Measurements from ENCODE around the gene DAGLA.
A peak's percentile ranks its signal among the peaks of the same experiment; 100 is the strongest.

DAGLA gene

GRCh38 chr11:61679893-61680621, at the start of gene DAGLA:
Gene DAGLA, plus strand, starts transcription at chr11:61680391. Its CDS starts 39,765 bp downstream, at chr11:61720156.
- Mint-ChIP-seq H3K27ac (no peak within 1 kb of the TSS), H3K36me3 (ENCODE audit: low read depth) (no peaks in the 10 kb centered on the region), H3K4me1 (ENCODE audit: low read depth) (peaks cover 2% of the 10 kb centered on the region), H3K27me3 (ENCODE audit: low read depth) (peaks cover 23% of the 10 kb centered on the region), H3K9me3 (no peaks in the 10 kb centered on the region), H3K4me3 (peak within 1 kb of the TSS; percentile 67)
- peak; percentile 73 for DNase-seq (ENCODE audit: low spot score)

GRCh38 chr11:61632096-61632495, 48.1 kb upstream of the DAGLA start:
- H3K36me3 Mint-ChIP-seq (ENCODE audit: low read depth) = no peaks in the 10 kb centered on the region
- H3K27ac Mint-ChIP-seq = no peak overlapping the region
- DNase-seq (ENCODE audit: low spot score) = no peak
- no peaks in the 10 kb centered on the region for H3K9me3 Mint-ChIP-seq
- no peak overlapping the region for H3K4me3 Mint-ChIP-seq
- H3K4me1 Mint-ChIP-seq (ENCODE audit: low read depth) = no peaks in the 10 kb centered on the region
- no peaks in the 10 kb centered on the region for H3K27me3 Mint-ChIP-seq (ENCODE audit: low read depth)

GRCh38 chr11:61635304-61635703, 44.9 kb upstream of the DAGLA start:
- no peak overlapping the region for H3K4me3 Mint-ChIP-seq
- no peaks in the 10 kb centered on the region for H3K36me3 Mint-ChIP-seq (ENCODE audit: low read depth)
- H3K9me3 Mint-ChIP-seq = no peaks in the 10 kb centered on the region
- H3K4me1 Mint-ChIP-seq (ENCODE audit: low read depth) = no peaks in the 10 kb centered on the region
- no peak overlapping the region for H3K27ac Mint-ChIP-seq
- DNase-seq (ENCODE audit: low spot score) = no peak
- H3K27me3 Mint-ChIP-seq (ENCODE audit: low read depth) = no peaks in the 10 kb centered on the region

GRCh38 chr11:61635787-61636186, 44.4 kb upstream of the DAGLA start:
- Mint-ChIP-seq H3K27me3 (ENCODE audit: low read depth) (no peaks in the 10 kb centered on the region), H3K36me3 (ENCODE audit: low read depth) (no peaks in the 10 kb centered on the region), H3K4me3 (no peak overlapping the region), H3K9me3 (no peaks in the 10 kb centered on the region), H3K27ac (no peak overlapping the region), H3K4me1 (ENCODE audit: low read depth) (no peaks in the 10 kb centered on the region)
- DNase-seq (ENCODE audit: low spot score) = no peak

GRCh38 chr11:61636676-61637075, 43.5 kb upstream of the DAGLA start:
- H3K36me3 Mint-ChIP-seq (ENCODE audit: low read depth) = no peaks in the 10 kb centered on the region
- H3K27ac Mint-ChIP-seq = no peak overlapping the region
- no peaks in the 10 kb centered on the region for H3K4me1 Mint-ChIP-seq (ENCODE audit: low read depth)
- no peaks in the 10 kb centered on the region for H3K27me3 Mint-ChIP-seq (ENCODE audit: low read depth)
- H3K4me3 Mint-ChIP-seq = no peak overlapping the region
- no peaks in the 10 kb centered on the region for H3K9me3 Mint-ChIP-seq
- DNase-seq (ENCODE audit: low spot score) = no peak

GRCh38 chr11:61637277-61637676, 42.9 kb upstream of the DAGLA start:
- H3K4me1 Mint-ChIP-seq (ENCODE audit: low read depth) = no peaks in the 10 kb centered on the region
- H3K36me3 Mint-ChIP-seq (ENCODE audit: low read depth) = no peaks in the 10 kb centered on the region
- H3K27me3 Mint-ChIP-seq (ENCODE audit: low read depth) = no peaks in the 10 kb centered on the region
- H3K4me3 Mint-ChIP-seq = no peak overlapping the region
- H3K9me3 Mint-ChIP-seq = no peaks in the 10 kb centered on the region
- H3K27ac Mint-ChIP-seq = no peak overlapping the region
- DNase-seq (ENCODE audit: low spot score) = no peak

- Mint-ChIP-seq H3K4me3 (no peak overlapping the region), H3K27me3 (ENCODE audit: low read depth) (no peaks in the 10 kb centered on the region), H3K27ac (no peak overlapping the region), H3K36me3 (ENCODE audit: low read depth) (no peaks in the 10 kb centered on the region), H3K4me1 (ENCODE audit: low read depth) (no peaks in the 10 kb centered on the region), H3K9me3 (no peaks in the 10 kb centered on the region)
- no peak for DNase-seq (ENCODE audit: low spot score)
Measured at GRCh38 chr11:61639816-61640443, 40.3 kb upstream of the DAGLA start.

- Mint-ChIP-seq H3K27ac (no peak overlapping the region), H3K9me3 (no peaks in the 10 kb centered on the region), H3K4me3 (no peak overlapping the region), H3K36me3 (ENCODE audit: low read depth) (no peaks in the 10 kb centered on the region), H3K4me1 (ENCODE audit: low read depth) (no peaks in the 10 kb centered on the region), H3K27me3 (ENCODE audit: low read depth) (no peaks in the 10 kb centered on the region)
- DNase-seq (ENCODE audit: low spot score) = no peak
Measured at GRCh38 chr11:61642162-61642561, 38.0 kb upstream of the DAGLA start.

GRCh38 chr11:61645179-61645868, 34.9 kb upstream of the DAGLA start:
- no peak overlapping the region for H3K4me3 Mint-ChIP-seq
- no peak overlapping the region for H3K27ac Mint-ChIP-seq
- H3K36me3 Mint-ChIP-seq (ENCODE audit: low read depth) = no peaks in the 10 kb centered on the region
- no peaks in the 10 kb centered on the region for H3K4me1 Mint-ChIP-seq (ENCODE audit: low read depth)
- no peaks in the 10 kb centered on the region for H3K9me3 Mint-ChIP-seq
- no peaks in the 10 kb centered on the region for H3K27me3 Mint-ChIP-seq (ENCODE audit: low read depth)
- no peak for DNase-seq (ENCODE audit: low spot score)

- Mint-ChIP-seq H3K27ac (no peak overlapping the region), H3K4me1 (ENCODE audit: low read depth) (no peaks in the 10 kb centered on the region), H3K36me3 (ENCODE audit: low read depth) (no peaks in the 10 kb centered on the region), H3K27me3 (ENCODE audit: low read depth) (no peaks in the 10 kb centered on the region), H3K4me3 (no peak overlapping the region), H3K9me3 (no peaks in the 10 kb centered on the region)
- no peak for DNase-seq (ENCODE audit: low spot score)
Measured at GRCh38 chr11:61647529-61647928, 32.7 kb upstream of the DAGLA start.

GRCh38 chr11:61650781-61651571, 29.2 kb upstream of the DAGLA start:
- Mint-ChIP-seq H3K36me3 (ENCODE audit: low read depth) (no peaks in the 10 kb centered on the region), H3K4me1 (ENCODE audit: low read depth) (no peaks in the 10 kb centered on the region), H3K9me3 (no peaks in the 10 kb centered on the region), H3K4me3 (no peak overlapping the region), H3K27ac (no peak overlapping the region), H3K27me3 (ENCODE audit: low read depth) (peaks cover 6% of the 10 kb centered on the region)
- DNase-seq (ENCODE audit: low spot score) = no peak

- DNase-seq (ENCODE audit: low spot score) = no peak
- no peaks in the 10 kb centered on the region for H3K4me1 Mint-ChIP-seq (ENCODE audit: low read depth)
- no peaks in the 10 kb centered on the region for H3K36me3 Mint-ChIP-seq (ENCODE audit: low read depth)
- H3K9me3 Mint-ChIP-seq = no peaks in the 10 kb centered on the region
- peaks cover 6% of the 10 kb centered on the region for H3K27me3 Mint-ChIP-seq (ENCODE audit: low read depth)
- H3K4me3 Mint-ChIP-seq = no peak overlapping the region
- H3K27ac Mint-ChIP-seq = no peak overlapping the region
Measured at GRCh38 chr11:61652135-61652534, 28.1 kb upstream of the DAGLA start.

- DNase-seq (ENCODE audit: low spot score) = no peak
- Mint-ChIP-seq H3K27me3 (ENCODE audit: low read depth) (peaks cover 6% of the 10 kb centered on the region), H3K36me3 (ENCODE audit: low read depth) (no peaks in the 10 kb centered on the region), H3K4me3 (no peak overlapping the region), H3K4me1 (ENCODE audit: low read depth) (no peaks in the 10 kb centered on the region), H3K27ac (no peak overlapping the region), H3K9me3 (no peaks in the 10 kb centered on the region)
Measured at GRCh38 chr11:61654397-61654829, 25.8 kb upstream of the DAGLA start.
